SK-N-SH (cell line): ENCODE measurements around the gene CPNE4. TPM values are rescaled to one million over a fixed set of nuclear protein-coding genes. Genes with fewer than 3 reads are reported as not detected.

Experiments used
- CTCF ChIA-PET: fragments of 300-600, 350-600 bp; formaldehyde crosslinking; extraction: SDS; loops from one replicate; lab custom pipeline; 2021; lab: Yijun Ruan, JAX
- POLR2A ChIA-PET: fragments of 350-600 bp; sonication (Branson Sonifier 250); formaldehyde crosslinking; extraction: SDS; loops from one replicate; lab custom pipeline; 2020; ENCODE audit warnings: antibody characterized with exemption, inconsistent platforms; lab: Yijun Ruan, JAX
- DNase-seq: peaks from one replicate; pipeline ENCODE4 v3.0.0; 2012
- H2AFZ ChIP-seq: fragments of 200-600 bp; sonication (generic); 2 replicates; pipeline ENCODE4 v1.8.1; 2016; ENCODE audit warnings: antibody characterized with exemption, mild to moderate bottlenecking, low read depth
- H3F3A ChIP-seq: fragments of 200-600 bp; sonication (generic); replicated peaks from 2 replicates; pipeline ENCODE3; 2016; ENCODE audit warnings: antibody characterized with exemption, mild to moderate bottlenecking; ENCODE audit not compliant: insufficient read depth
- H3K27ac ChIP-seq, 2 experiments: fragments of 200-500 bp in 1 of 2; fragments of 200-600 bp in 1 of 2; sonication (Bioruptor generic) in 1 of 2; sonication (generic), shearing (Covaris generic) in 1 of 2; 2 replicates each; pipeline versions ENCODE4 v1.5.1 to v1.6.1; 2014 to 2016; ENCODE audit warnings: low read depth in 2 of 2, inconsistent platforms in 1 of 2, low read length in 1 of 2, mild to moderate bottlenecking in 1 of 2, mixed read lengths in 1 of 2
- H3K27me3 ChIP-seq: fragments of 200-600 bp; sonication (generic), shearing (Covaris generic); 2 replicates; pipeline ENCODE4 v1.6.1; 2016; ENCODE audit warnings: mixed run types; ENCODE audit not compliant: insufficient read depth
- H3K36me3 ChIP-seq, 2 experiments: fragments of 200-500 bp in 1 of 2; fragments of 200-600 bp in 1 of 2; sonication (Bioruptor generic) in 1 of 2; sonication (generic) in 1 of 2; replicated peaks in 1 of 2; 2 replicates each; pipeline versions ENCODE3 to v1.5.1; 2014 to 2016; ENCODE audit warnings: low read length in 1 of 2, mild to moderate bottlenecking in 1 of 2; ENCODE audit not compliant: insufficient read depth in 2 of 2, control insufficient read depth in 1 of 2
- H3K4me1 ChIP-seq, 2 experiments: fragments of 200-500 bp in 1 of 2; fragments of 200-600 bp in 1 of 2; sonication (Bioruptor generic) in 1 of 2; sonication (generic), shearing (Covaris generic) in 1 of 2; 2 replicates each; pipeline versions ENCODE4 v1.5.1 to v1.6.1; 2014 to 2016; ENCODE audit warnings: low read depth in 1 of 2, low read length in 1 of 2, mixed run types in 1 of 2; ENCODE audit not compliant: insufficient read depth in 2 of 2, control insufficient read depth in 1 of 2
- H3K4me2 ChIP-seq: fragments of 200-600 bp; sonication (generic), shearing (Covaris generic); 2 replicates; pipeline ENCODE4 v1.6.1; 2017; ENCODE audit warnings: mixed run types
- H3K4me3 ChIP-seq, 2 experiments: fragments of 200-500 bp in 1 of 2; fragments of 200-600 bp in 1 of 2; sonication (Bioruptor generic) in 1 of 2; sonication (generic), shearing (Covaris generic) in 1 of 2; 2 replicates each; pipeline versions ENCODE4 v1.5.1 to v1.8.1; 2014 to 2016; ENCODE audit warnings: low read depth in 2 of 2, inconsistent platforms in 1 of 2, low read length in 1 of 2, mild to moderate bottlenecking in 1 of 2, mixed read lengths in 1 of 2, moderate library complexity in 1 of 2
- H3K79me2 ChIP-seq: fragments of 200-600 bp; sonication (generic); 2 replicates; pipeline ENCODE4 v1.8.1; 2017; ENCODE audit warnings: mild to moderate bottlenecking; ENCODE audit not compliant: insufficient read depth
- H3K9ac ChIP-seq: fragments of 200-600 bp; sonication (generic); 2 replicates; pipeline ENCODE4 v1.6.1; 2017; ENCODE audit warnings: mixed run types
- H3K9me2 ChIP-seq: fragments of 200-600 bp; sonication (generic); 2 replicates; pipeline ENCODE4 v1.6.1; 2017; ENCODE audit warnings: mixed run types
- H3K9me3 ChIP-seq: fragments of 200-600 bp; sonication (generic); 2 replicates; pipeline ENCODE4 v1.6.1; 2017; ENCODE audit warnings: mixed run types, mild to moderate bottlenecking, moderate library complexity
- H4K20me1 ChIP-seq: fragments of 200-600 bp; sonication (generic); 2 replicates; pipeline ENCODE4 v1.6.1; 2017; ENCODE audit warnings: mild to moderate bottlenecking, mixed run types; ENCODE audit not compliant: insufficient read depth
- CHD2 ChIP-seq: fragments of 150-350 bp; IDR thresholded peaks from 2 replicates; pipeline ENCODE4 v1.6.1; 2018; ENCODE audit warnings: low read length; ENCODE audit not compliant: partially characterized antibody
- FOXM1 ChIP-seq: IDR thresholded peaks from 2 replicates; pipeline ENCODE4 v1.4.0; 2012; ENCODE audit warnings: low read depth, mild to moderate bottlenecking
- JUND ChIP-seq: IDR thresholded peaks from 2 replicates; pipeline ENCODE4 v1.4.0; 2012
- YY1 ChIP-seq: IDR thresholded peaks from 2 replicates; pipeline ENCODE4 v1.4.0; 2012; ENCODE audit warnings: low read depth, mild to moderate bottlenecking
- WGBS: methylation state at CpG from one replicate; pipeline ENCODE4 v1.1.6; 2017; ENCODE audit warnings: low lambda C conversion rate; 5-methylcytosine and 5-hydroxymethylcytosine counted together
- polyA plus RNA-seq, 3 experiments: library from polyadenylated mRNA; depleted of rRNA; stranded (reverse); fragments of >200 nt; gene quantifications; 2 replicates each; pipeline ENCODE4 v1.2.3, GENCODE V29; 2012
- TF ChIP-seq, protein P1 (sequence below): IDR thresholded peaks from 2 replicates; pipeline ENCODE4 v1.6.1; 2012; ENCODE audit warnings: mild to moderate bottlenecking, low read depth, low read length, moderate library complexity
- TF ChIP-seq, protein P2 (sequence below): fragments of 150-350 bp; IDR thresholded peaks from 2 replicates; pipeline ENCODE4 v1.6.1; 2017; ENCODE audit warnings: antibody characterized with exemption, low read length, low read depth, borderline replicate concordance

Gene CPNE4
- polyA plus RNA-seq, 1 of the 3 experiments (the other 2 are of a cell fraction): not detected

DNA sequence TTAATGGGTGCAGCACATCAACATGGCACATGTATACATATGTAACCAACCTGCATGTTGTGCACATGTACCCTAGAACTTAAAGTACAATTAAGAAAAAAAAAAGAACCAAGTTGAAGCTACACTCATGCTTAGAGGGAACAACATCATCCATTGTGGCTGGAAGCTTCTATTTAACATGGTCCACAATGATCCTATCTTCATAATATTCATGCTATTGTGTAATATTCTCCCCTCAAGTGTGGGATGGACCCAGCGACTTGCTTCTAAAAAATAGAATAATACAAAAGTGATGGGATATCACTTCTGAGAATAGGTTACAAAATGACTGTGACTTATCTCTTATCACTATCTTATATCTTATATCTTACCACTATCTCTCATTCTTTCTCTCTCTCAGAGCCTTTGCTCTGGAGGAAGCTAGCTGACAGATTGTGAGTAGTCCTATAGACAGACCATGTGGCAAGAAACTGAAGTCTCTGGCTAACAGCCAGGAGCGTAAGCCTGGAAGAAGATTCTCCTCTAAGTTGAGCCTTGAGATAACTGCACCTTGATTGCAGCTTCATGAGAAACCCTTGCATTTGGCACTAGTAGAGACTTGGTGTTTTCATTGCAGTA is 333.6 kb downstream of the CPNE4 start (continued):
- TF ChIP-seq, protein P1, sequence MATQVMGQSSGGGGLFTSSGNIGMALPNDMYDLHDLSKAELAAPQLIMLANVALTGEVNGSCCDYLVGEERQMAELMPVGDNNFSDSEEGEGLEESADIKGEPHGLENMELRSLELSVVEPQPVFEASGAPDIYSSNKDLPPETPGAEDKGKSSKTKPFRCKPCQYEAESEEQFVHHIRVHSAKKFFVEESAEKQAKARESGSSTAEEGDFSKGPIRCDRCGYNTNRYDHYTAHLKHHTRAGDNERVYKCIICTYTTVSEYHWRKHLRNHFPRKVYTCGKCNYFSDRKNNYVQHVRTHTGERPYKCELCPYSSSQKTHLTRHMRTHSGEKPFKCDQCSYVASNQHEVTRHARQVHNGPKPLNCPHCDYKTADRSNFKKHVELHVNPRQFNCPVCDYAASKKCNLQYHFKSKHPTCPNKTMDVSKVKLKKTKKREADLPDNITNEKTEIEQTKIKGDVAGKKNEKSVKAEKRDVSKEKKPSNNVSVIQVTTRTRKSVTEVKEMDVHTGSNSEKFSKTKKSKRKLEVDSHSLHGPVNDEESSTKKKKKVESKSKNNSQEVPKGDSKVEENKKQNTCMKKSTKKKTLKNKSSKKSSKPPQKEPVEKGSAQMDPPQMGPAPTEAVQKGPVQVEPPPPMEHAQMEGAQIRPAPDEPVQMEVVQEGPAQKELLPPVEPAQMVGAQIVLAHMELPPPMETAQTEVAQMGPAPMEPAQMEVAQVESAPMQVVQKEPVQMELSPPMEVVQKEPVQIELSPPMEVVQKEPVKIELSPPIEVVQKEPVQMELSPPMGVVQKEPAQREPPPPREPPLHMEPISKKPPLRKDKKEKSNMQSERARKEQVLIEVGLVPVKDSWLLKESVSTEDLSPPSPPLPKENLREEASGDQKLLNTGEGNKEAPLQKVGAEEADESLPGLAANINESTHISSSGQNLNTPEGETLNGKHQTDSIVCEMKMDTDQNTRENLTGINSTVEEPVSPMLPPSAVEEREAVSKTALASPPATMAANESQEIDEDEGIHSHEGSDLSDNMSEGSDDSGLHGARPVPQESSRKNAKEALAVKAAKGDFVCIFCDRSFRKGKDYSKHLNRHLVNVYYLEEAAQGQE: no peak
- TF ChIP-seq YY1: no peak

DNA sequence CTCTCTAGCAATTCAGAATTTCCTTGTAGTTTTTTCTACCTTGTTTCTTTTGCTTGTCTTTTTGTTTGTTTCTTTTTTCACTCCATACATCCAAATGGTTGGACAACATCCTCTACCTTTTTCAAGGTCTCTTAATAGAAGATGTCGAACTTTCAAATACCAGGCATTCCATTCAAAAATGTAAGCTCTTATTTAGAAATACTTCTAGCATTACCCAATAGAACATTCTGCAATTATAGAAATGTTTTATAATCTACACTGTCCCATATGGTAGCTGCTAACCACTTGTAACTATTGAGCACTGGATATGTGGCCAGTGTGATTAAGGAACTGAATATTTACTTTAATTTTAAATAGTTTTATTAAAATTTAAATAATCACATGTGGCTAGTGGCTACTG is 335.8 kb downstream of the CPNE4 start:
- no peaks in the 10 kb centered on the region for H3K27me3 ChIP-seq
- CTCF ChIA-PET: interaction anchor here (1.6 kb wide), 1 partner anchor 9 kb away, joined by 5 read pairs; no protein-coding TSS in a partner anchor
- 33% methylated on average over 1 of the region's 1 CpG for WGBS
- H3F3A ChIP-seq: no peaks in the 10 kb centered on the region
- no peak overlapping the region for H3K27ac ChIP-seq
- H3K4me3 ChIP-seq: no peak overlapping the region
- H3K4me2 ChIP-seq: no peak overlapping the region
- no peak overlapping the region for H3K9ac ChIP-seq
- H3K4me1 ChIP-seq: no peaks in the 10 kb centered on the region
- H2AFZ ChIP-seq: no peak overlapping the region
- no peaks in the 10 kb centered on the region for H3K9me3 ChIP-seq
- no peaks in the 10 kb centered on the region for H3K9me2 ChIP-seq
- POLR2A ChIA-PET: no interaction called here
- no peak for TF ChIP-seq JUND
- no peak for TF ChIP-seq FOXM1
- TF ChIP-seq, protein P2, sequence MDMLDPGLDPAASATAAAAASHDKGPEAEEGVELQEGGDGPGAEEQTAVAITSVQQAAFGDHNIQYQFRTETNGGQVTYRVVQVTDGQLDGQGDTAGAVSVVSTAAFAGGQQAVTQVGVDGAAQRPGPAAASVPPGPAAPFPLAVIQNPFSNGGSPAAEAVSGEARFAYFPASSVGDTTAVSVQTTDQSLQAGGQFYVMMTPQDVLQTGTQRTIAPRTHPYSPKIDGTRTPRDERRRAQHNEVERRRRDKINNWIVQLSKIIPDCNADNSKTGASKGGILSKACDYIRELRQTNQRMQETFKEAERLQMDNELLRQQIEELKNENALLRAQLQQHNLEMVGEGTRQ: no peak
- no peak for TF ChIP-seq YY1
- TF ChIP-seq CHD2: no peak
- TF ChIP-seq, protein P1: no peak
- H4K20me1 ChIP-seq: no peaks in the 10 kb centered on the region
- no peak for DNase-seq
- H3K36me3 ChIP-seq: no peaks in the 10 kb centered on the region
- H3K79me2 ChIP-seq: no peaks in the 10 kb centered on the region
